Cerebellar nuclear complex (tissue), 1 donor: Measurements from ENCODE around the gene NLRP10.

ENCODE experiments used
- DNase-seq, 2 experiments: peaks; one replicate each; lab custom pipeline; 2025; lab: John Stamatoyannopoulos, UW

The NLRP10 gene

GRCh38 chr11:7977232-7977917 lies 12.1 kb upstream of the NLRP10 start:
- DNase-seq: no peak

GRCh38 chr11:7974668-7975067 lies 9.4 kb upstream of the NLRP10 start:
- DNase-seq: no peak

- DNase-seq: no peak
These were observed 7.8 kb upstream of the NLRP10 start for GRCh38 chr11:7973011-7973410.

GRCh38 chr11:7971846-7972245 lies 6.6 kb upstream of the NLRP10 start:
- DNase-seq: no peak

DNA sequence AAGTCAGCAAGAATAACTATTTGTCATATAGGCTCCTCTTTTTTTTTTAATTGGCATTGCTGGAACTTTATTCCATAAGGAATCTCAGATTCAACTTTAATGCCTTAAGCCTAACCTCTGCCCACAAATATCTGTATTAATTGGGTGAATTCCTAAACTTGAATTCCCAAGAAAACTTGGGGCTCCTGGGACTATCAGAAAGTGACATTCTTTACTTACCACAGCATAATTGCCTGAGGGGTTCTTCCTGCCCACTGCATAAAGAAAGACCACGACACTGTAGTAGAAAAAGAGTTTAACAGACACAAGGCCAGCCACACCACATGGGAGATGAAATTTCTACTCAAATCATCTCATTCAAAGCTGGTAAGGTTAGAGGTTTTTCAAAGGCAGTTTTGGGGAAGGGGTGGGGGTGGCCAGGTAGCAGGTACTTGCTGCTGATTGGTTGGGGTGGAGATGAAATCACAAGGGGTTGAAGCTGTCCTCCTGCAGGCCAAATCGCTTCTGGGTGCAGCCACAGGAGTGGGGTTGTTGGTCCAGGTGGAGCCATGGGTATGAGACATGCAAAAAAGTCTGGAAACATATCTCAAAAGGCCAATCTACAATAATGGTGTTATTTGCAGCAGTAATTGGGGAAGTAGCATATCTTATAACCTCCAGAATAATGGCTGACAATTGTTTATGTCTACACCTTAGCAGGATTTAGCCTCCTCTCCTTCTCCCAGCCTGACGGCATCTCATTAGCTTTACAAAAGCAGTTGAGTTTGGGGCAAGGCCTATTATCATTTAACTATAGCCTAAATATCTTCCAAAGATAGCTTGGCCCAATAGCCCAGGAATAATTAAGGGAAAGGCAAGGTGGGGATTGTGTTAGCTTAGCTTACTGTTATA lies 4.8 kb upstream of the NLRP10 start:
- no peak for DNase-seq

DNA sequence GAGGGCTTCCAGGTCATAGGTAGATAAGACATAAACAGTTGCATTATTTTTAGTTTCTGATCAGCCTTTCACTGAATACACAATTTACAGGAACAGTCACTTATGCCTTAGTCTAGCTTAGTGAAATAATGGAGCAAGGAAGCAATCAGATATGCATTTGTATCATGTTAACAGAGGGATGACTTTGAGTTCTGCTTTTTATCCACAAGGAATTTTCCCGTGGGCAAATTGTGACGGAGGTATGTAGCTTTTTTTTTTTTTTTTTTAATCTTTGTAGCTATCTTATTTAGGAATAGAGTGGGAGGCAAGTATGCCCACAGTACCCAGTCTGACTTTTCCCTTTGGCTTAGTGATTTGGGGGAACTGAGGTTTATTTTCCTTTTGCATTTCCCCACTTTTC lies 3.4 kb upstream of the NLRP10 start:
- DNase-seq: no peak

- DNase-seq: no peak
These were observed 2.6 kb upstream of the NLRP10 start for GRCh38 chr11:7967826-7968225.

- DNase-seq: no peak
These were observed 1.9 kb upstream of the NLRP10 start for GRCh38 chr11:7967097-7967496.

GRCh38 chr11:7964873-7965272 lies 374 bp downstream of the NLRP10 start:
- no peak for DNase-seq

- DNase-seq: no peak
These were observed 986 bp downstream of the NLRP10 start for GRCh38 chr11:7964261-7964660.

DNA sequence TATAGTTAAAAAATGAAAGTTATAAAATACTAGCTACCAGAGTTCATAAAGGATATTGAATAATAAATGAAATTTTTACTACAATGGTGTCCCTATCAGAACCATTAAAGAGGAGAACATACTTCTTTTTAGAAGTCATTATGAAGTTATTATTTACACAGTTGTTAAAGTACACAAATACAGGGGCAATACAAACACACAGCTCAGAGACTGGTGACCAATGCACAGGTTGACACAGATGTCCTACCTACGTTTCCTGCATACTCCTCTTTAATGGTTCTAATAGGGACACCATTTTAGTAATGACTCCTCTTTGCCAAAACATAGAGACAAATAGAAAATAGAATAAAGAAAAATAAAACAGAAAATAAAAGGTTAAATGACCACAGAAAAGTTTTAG lies 10.1 kb downstream of the NLRP10 start:
- no peak for DNase-seq

DNA sequence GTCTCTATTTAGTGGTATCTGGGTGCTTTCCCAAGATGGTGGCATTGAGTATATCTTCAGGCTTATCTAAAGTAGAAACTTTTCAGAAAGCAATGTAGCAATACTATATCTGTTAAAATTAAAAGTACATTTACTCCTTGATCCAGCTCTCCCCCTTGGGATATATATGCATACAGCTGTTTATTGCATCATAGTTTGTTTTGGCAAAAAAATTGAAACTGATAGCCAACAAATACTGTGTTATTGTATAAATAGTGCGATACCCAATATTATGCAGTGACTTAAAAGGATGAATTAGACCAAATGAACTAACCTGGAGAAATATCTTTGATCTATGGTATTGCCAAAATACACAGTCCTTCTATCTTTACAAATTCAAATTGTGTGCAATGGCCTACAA lies 15.3 kb downstream of the NLRP10 start:
- DNase-seq: no peak

DNA sequence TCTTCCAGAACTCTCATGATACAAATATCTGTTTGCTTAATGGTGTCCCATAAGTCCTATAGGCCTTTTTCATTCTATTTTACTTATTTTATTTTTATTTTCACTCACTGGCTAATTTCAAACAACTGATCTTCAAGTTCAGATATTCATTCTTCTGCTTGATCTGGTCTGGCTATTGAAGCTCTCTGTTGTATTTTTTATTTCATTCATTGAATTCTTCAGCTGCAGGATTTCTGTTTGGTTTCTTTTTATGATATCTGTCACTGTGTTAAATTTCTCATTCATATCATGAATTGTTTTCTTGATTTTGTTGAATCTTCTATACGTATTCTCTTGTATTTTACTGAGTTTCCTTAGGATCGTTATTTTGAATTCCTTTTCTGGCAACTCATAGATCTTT lies 21.1 kb downstream of the NLRP10 start:
- no peak for DNase-seq

DNA sequence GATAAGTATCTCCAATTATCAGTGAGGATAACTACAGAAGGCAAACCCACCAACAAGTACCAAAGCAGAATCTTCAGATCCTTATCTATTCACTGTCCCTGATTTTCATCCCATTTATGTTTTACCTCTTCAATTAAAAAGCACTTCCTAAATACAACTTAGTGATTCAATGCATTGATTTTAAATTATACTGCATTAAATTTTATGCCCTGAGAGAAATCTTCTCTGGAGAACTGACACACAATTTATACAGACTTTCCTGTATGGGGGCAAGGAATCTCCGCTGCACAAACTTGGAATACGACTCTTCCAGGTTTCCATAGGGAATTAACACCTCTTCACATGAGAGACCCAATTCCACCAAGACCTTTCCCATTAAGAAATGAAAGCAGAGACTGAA lies 23.6 kb downstream of the NLRP10 start, which contains the start of gene OR10A3:
TSS of gene OR10A3 (minus strand) at position 101 of the 400 bp plus-strand sequence. CDS start 2,188 bp downstream, outside the sequence.
- no peak for DNase-seq

- DNase-seq: no peak
These were observed 24.1 kb downstream of the NLRP10 start for GRCh38 chr11:7941146-7941545.

DNA sequence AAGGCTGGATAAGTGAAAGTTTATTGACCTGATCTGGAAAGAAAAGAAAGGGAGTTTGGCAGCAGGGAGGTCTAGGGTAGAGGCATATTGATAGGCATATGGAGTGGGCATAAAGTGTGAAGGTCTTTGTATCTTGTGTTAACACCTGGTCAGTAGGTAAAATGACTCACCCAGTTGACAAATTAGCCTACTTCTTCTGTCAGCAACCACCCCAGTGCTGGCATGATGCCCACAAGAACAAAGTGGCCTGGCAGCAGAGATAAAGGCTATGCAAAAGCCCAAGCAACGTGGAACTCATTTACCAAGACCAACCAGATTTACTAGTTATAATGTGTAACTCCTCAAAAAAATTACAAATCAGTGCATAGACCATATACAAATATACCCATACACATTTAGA lies 28.6 kb downstream of the NLRP10 start:
- no peak for DNase-seq

DNA sequence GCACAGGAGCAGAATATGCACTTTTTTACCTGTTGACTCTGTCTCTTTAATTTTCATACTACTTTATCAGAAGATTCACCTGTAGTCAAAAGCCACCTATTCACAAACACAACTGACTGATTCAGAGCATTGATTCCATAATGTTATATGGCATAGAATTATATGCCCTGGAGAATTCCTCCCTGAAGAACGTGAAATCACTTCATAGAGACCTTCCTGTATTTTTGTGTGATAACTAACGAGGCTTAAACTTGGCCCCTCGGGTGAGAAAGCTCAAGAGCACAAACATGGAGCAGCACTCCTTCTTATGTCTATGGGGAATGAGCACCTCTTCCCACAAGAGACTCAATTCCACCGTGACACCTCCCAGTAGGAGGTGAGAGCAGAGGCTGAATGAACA lies 34.1 kb downstream of the NLRP10 start, which contains the start of gene OR10A6:
TSS of gene OR10A6 (minus strand) at position 101 of the 400 bp plus-strand sequence. CDS start 2,606 bp downstream, outside the sequence.
- no peak for DNase-seq

GRCh38 chr11:7927635-7928034 lies 37.6 kb downstream of the NLRP10 start:
- DNase-seq: no peak

- DNase-seq: no peak
These were observed 40.7 kb downstream of the NLRP10 start for GRCh38 chr11:7924536-7924935.

DNA sequence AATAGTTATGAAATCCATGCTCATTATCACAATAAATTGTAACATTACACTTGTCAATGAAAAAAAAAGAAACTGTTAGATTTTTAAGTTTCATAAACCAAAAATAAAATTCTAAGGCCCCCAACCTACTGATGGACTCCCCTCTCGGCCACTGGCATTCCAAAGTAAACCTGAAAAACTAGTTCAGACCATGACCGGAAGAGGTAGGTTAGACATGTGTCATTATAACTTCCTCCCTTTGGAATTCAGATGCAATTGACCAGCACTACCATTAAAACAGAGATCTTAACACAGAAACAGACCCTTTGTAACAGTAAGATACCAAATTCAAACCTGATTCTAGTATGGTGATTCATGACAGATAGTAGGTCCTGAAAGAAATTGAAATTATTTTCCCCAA lies 47.1 kb downstream of the NLRP10 start:
- DNase-seq: no peak
